NOMO-1 treated with DMSO at 0.1 percent for 48 hours (cell line): ENCODE data around the gene U2AF1.
"Not testable (repeated sequence)": the region's sequence is repeated elsewhere in the genome, so short reads cannot be mapped to it uniquely, and the experiment has no call there.

Experiments
- DNase-seq: peaks from one replicate; lab custom pipeline; 2025; ENCODE audit not compliant: unreplicated experiment; lab: John Stamatoyannopoulos, UW

Gene U2AF1

GRCh38 chr21:43106965-43107793 is at the start of gene U2AF1:
U2AF1 (minus strand) TSS chr21:43107570; CDS start chr21:43107494, 76 bp downstream.
- DNase-seq, result not testable (repeated sequence)

- not testable (repeated sequence) for DNase-seq
Measured at GRCh38 chr21:43153601-43154000, 46.2 kb upstream of the U2AF1 start.

GRCh38 chr21:43149344-43149743 is 42.0 kb upstream of the U2AF1 start:
- DNase-seq, result not testable (repeated sequence)

GRCh38 chr21:43147999-43148398 is 40.6 kb upstream of the U2AF1 start:
- not testable (repeated sequence) for DNase-seq

GRCh38 chr21:43146637-43147036 is 39.3 kb upstream of the U2AF1 start:
- not testable (repeated sequence) for DNase-seq

GRCh38 chr21:43141407-43141806 is 34.0 kb upstream of the U2AF1 start:
- DNase-seq, result not testable (repeated sequence)

- not testable (repeated sequence) for DNase-seq
Measured at GRCh38 chr21:43138944-43139343, 31.6 kb upstream of the U2AF1 start.

- DNase-seq, result not testable (repeated sequence)
Measured at GRCh38 chr21:43134520-43134919, 27.1 kb upstream of the U2AF1 start.

GRCh38 chr21:43130094-43130493 is 22.7 kb upstream of the U2AF1 start:
- not testable (repeated sequence) for DNase-seq

GRCh38 chr21:43115956-43116355 is 8.6 kb upstream of the U2AF1 start:
- DNase-seq, result not testable (repeated sequence)

- not testable (repeated sequence) for DNase-seq
Measured at GRCh38 chr21:43114483-43114882, 7.1 kb upstream of the U2AF1 start.

- not testable (repeated sequence) for DNase-seq
Measured at GRCh38 chr21:43109006-43109405, 1.6 kb upstream of the U2AF1 start.

GRCh38 chr21:43108177-43108576 is 807 bp upstream of the U2AF1 start:
- DNase-seq, result not testable (repeated sequence)

- not testable (repeated sequence) for DNase-seq
Measured at GRCh38 chr21:43107794-43108137, 396 bp upstream of the U2AF1 start.

GRCh38 chr21:43104642-43105041 is 2.7 kb downstream of the U2AF1 start:
- not testable (repeated sequence) for DNase-seq

- not testable (repeated sequence) for DNase-seq
Measured at GRCh38 chr21:43102281-43102680, 5.1 kb downstream of the U2AF1 start.

- not testable (repeated sequence) for DNase-seq
Measured at GRCh38 chr21:43101676-43102075, 5.7 kb downstream of the U2AF1 start.

- DNase-seq, result not testable (repeated sequence)
Measured at GRCh38 chr21:43101000-43101399, 6.4 kb downstream of the U2AF1 start.

- DNase-seq, result not testable (repeated sequence)
Measured at GRCh38 chr21:43091979-43092614, 15.3 kb downstream of the U2AF1 start.

GRCh38 chr21:43090947-43091346 is 16.4 kb downstream of the U2AF1 start:
- not testable (repeated sequence) for DNase-seq

- DNase-seq, result not testable (repeated sequence)
Measured at GRCh38 chr21:43089463-43089862, 17.9 kb downstream of the U2AF1 start.
